GM23248 (cell line): ENCODE results near the gene GGA3.

Experiments used
- EZH2 ChIP-seq: fragments of 200-600 bp; sonication (generic); IDR thresholded peaks from 2 replicates; pipeline ENCODE4 v1.6.1; 2018; ENCODE audit warnings: antibody characterized with exemption, mild to moderate bottlenecking; ENCODE audit not compliant: insufficient read depth, poor library complexity, severe bottlenecking
- EZH2phosphoT487 ChIP-seq: fragments of 200-600 bp; sonication (generic); IDR thresholded peaks from 2 replicates; pipeline ENCODE4 v1.6.1; 2018; ENCODE audit warnings: antibody characterized with exemption, moderate library complexity, mild to moderate bottlenecking, low read depth; ENCODE audit not compliant: insufficient read depth

- TF ChIP-seq EZH2phosphoT487: no peak
- no peak for TF ChIP-seq EZH2
These were observed 9.0 kb upstream of the GGA3 start for GRCh38 chr17:75270218-75270965.
